ENCODE data around the gene MAP1LC3B2.

The MAP1LC3B2 gene

GRCh38 chr12:116559162-116559935, at the start of gene MAP1LC3B2:
Gene MAP1LC3B2, plus strand, starts transcription at chr12:116559381. Its CDS starts 16,562 bp downstream, at chr12:116575943.
- peak; percentile 92 for DNase-seq
- H3K9me3 Mint-ChIP-seq, result peaks cover 9% of the 10 kb centered on the region
- H3K4me3 Mint-ChIP-seq, result peak within 1 kb of the TSS; percentile 69
- H3K4me1 Mint-ChIP-seq, result peaks cover 39% of the 10 kb centered on the region
- peak within 1 kb of the TSS; percentile 100 for H3K27ac Mint-ChIP-seq
- H3K36me3 Mint-ChIP-seq, result peaks cover 5% of the 10 kb centered on the region
- H3K27me3 Mint-ChIP-seq, result peaks cover 28% of the 10 kb centered on the region
- CTCF ChIA-PET, result interaction anchor here (0.7 to 2.5 kb wide), 14 partner anchors 9 to 418 kb away, joined by 3 to 11 read pairs (median 4); no protein-coding TSS in a partner anchor

GRCh38 chr12:116513944-116514343, 45.2 kb upstream of the MAP1LC3B2 start:
- Mint-ChIP-seq H3K27ac (no peak overlapping the region), H3K4me1 (peaks cover under 1% of the 10 kb centered on the region), H3K27me3 (peaks cover 25% of the 10 kb centered on the region), H3K36me3 (no peaks in the 10 kb centered on the region), H3K4me3 (no peak overlapping the region), H3K9me3 (no peaks in the 10 kb centered on the region)
- CTCF ChIA-PET, result no interaction called here
- no peak for DNase-seq

GRCh38 chr12:116515684-116516083, 43.5 kb upstream of the MAP1LC3B2 start:
- no peak for DNase-seq
- Mint-ChIP-seq H3K36me3 (no peaks in the 10 kb centered on the region), H3K27ac (no peak overlapping the region), H3K9me3 (no peaks in the 10 kb centered on the region), H3K4me3 (no peak overlapping the region), H3K27me3 (peaks cover 31% of the 10 kb centered on the region), H3K4me1 (no peaks in the 10 kb centered on the region)
- CTCF ChIA-PET, result no interaction called here

- CTCF ChIA-PET, result no interaction called here
- H3K27me3 Mint-ChIP-seq, result peaks cover 40% of the 10 kb centered on the region
- no peak for DNase-seq
- peak overlapping the region; percentile 34 for H3K27ac Mint-ChIP-seq
- H3K4me1 Mint-ChIP-seq, result peaks cover 5% of the 10 kb centered on the region
- no peaks in the 10 kb centered on the region for H3K36me3 Mint-ChIP-seq
- no peaks in the 10 kb centered on the region for H3K9me3 Mint-ChIP-seq
- no peak overlapping the region for H3K4me3 Mint-ChIP-seq
These were observed 42.5 kb upstream of the MAP1LC3B2 start for GRCh38 chr12:116516657-116517056.

GRCh38 chr12:116517431-116518045, 41.6 kb upstream of the MAP1LC3B2 start:
- Mint-ChIP-seq H3K9me3 (no peaks in the 10 kb centered on the region), H3K4me1 (peaks cover 5% of the 10 kb centered on the region), H3K4me3 (no peak overlapping the region), H3K27ac (no peak overlapping the region), H3K36me3 (no peaks in the 10 kb centered on the region), H3K27me3 (peaks cover 42% of the 10 kb centered on the region)
- CTCF ChIA-PET, result no interaction called here
- DNase-seq, result no peak

GRCh38 chr12:116520225-116520760, 38.9 kb upstream of the MAP1LC3B2 start:
- peaks cover 5% of the 10 kb centered on the region for H3K4me1 Mint-ChIP-seq
- H3K27me3 Mint-ChIP-seq, result peaks cover 52% of the 10 kb centered on the region
- no peak overlapping the region for H3K27ac Mint-ChIP-seq
- DNase-seq, result no peak
- CTCF ChIA-PET, result no interaction called here
- no peak overlapping the region for H3K4me3 Mint-ChIP-seq
- H3K36me3 Mint-ChIP-seq, result no peaks in the 10 kb centered on the region
- no peaks in the 10 kb centered on the region for H3K9me3 Mint-ChIP-seq

- no peak overlapping the region for H3K4me3 Mint-ChIP-seq
- no peaks in the 10 kb centered on the region for H3K9me3 Mint-ChIP-seq
- no peak overlapping the region for H3K27ac Mint-ChIP-seq
- H3K36me3 Mint-ChIP-seq, result no peaks in the 10 kb centered on the region
- peaks cover 5% of the 10 kb centered on the region for H3K4me1 Mint-ChIP-seq
- CTCF ChIA-PET, result no interaction called here
- DNase-seq, result no peak
- peaks cover 58% of the 10 kb centered on the region for H3K27me3 Mint-ChIP-seq
These were observed 38.2 kb upstream of the MAP1LC3B2 start for GRCh38 chr12:116520801-116521471.

GRCh38 chr12:116524311-116524710, 34.9 kb upstream of the MAP1LC3B2 start:
- Mint-ChIP-seq H3K4me1 (peaks cover 5% of the 10 kb centered on the region), H3K27me3 (peaks cover 67% of the 10 kb centered on the region), H3K36me3 (no peaks in the 10 kb centered on the region), H3K27ac (no peak overlapping the region), H3K4me3 (no peak overlapping the region), H3K9me3 (no peaks in the 10 kb centered on the region)
- DNase-seq, result no peak
- CTCF ChIA-PET, result no interaction called here

- Mint-ChIP-seq H3K9me3 (no peaks in the 10 kb centered on the region), H3K4me3 (no peak overlapping the region), H3K36me3 (no peaks in the 10 kb centered on the region), H3K27ac (no peak overlapping the region), H3K27me3 (peaks cover 64% of the 10 kb centered on the region), H3K4me1 (peaks cover 5% of the 10 kb centered on the region)
- CTCF ChIA-PET, result no interaction called here
- no peak for DNase-seq
These were observed 34.2 kb upstream of the MAP1LC3B2 start for GRCh38 chr12:116524964-116525379.

- Mint-ChIP-seq H3K4me3 (no peak overlapping the region), H3K27me3 (peaks cover 62% of the 10 kb centered on the region), H3K36me3 (no peaks in the 10 kb centered on the region), H3K4me1 (peaks cover 5% of the 10 kb centered on the region), H3K9me3 (no peaks in the 10 kb centered on the region), H3K27ac (no peak overlapping the region)
- CTCF ChIA-PET, result no interaction called here
- DNase-seq, result no peak
These were observed 33.7 kb upstream of the MAP1LC3B2 start for GRCh38 chr12:116525418-116526001.

- H3K4me1 Mint-ChIP-seq, result peaks cover 7% of the 10 kb centered on the region
- H3K27me3 Mint-ChIP-seq, result peaks cover 61% of the 10 kb centered on the region
- DNase-seq, result no peak
- H3K36me3 Mint-ChIP-seq, result no peaks in the 10 kb centered on the region
- no peak overlapping the region for H3K27ac Mint-ChIP-seq
- no peak overlapping the region for H3K4me3 Mint-ChIP-seq
- CTCF ChIA-PET, result no interaction called here
- H3K9me3 Mint-ChIP-seq, result peaks cover 2% of the 10 kb centered on the region
These were observed 31.1 kb upstream of the MAP1LC3B2 start for GRCh38 chr12:116528065-116528464.

- H3K4me3 Mint-ChIP-seq, result no peak overlapping the region
- H3K27ac Mint-ChIP-seq, result no peak overlapping the region
- CTCF ChIA-PET, result no interaction called here
- peaks cover 65% of the 10 kb centered on the region for H3K27me3 Mint-ChIP-seq
- no peaks in the 10 kb centered on the region for H3K36me3 Mint-ChIP-seq
- peaks cover 10% of the 10 kb centered on the region for H3K4me1 Mint-ChIP-seq
- peaks cover 2% of the 10 kb centered on the region for H3K9me3 Mint-ChIP-seq
- DNase-seq, result no peak
These were observed 30.7 kb upstream of the MAP1LC3B2 start for GRCh38 chr12:116528498-116528897.

GRCh38 chr12:116529048-116529447, 30.1 kb upstream of the MAP1LC3B2 start:
- peaks cover 2% of the 10 kb centered on the region for H3K9me3 Mint-ChIP-seq
- no peaks in the 10 kb centered on the region for H3K36me3 Mint-ChIP-seq
- peaks cover 16% of the 10 kb centered on the region for H3K4me1 Mint-ChIP-seq
- CTCF ChIA-PET, result no interaction called here
- H3K27me3 Mint-ChIP-seq, result peaks cover 69% of the 10 kb centered on the region
- no peak overlapping the region for H3K27ac Mint-ChIP-seq
- H3K4me3 Mint-ChIP-seq, result no peak overlapping the region
- DNase-seq, result no peak

GRCh38 chr12:116529686-116530085, 29.5 kb upstream of the MAP1LC3B2 start:
- CTCF ChIA-PET, result no interaction called here
- no peak for DNase-seq
- H3K9me3 Mint-ChIP-seq, result peaks cover 2% of the 10 kb centered on the region

More at GRCh38 chr12:116529686-116530085, 29.5 kb upstream of the MAP1LC3B2 start:
- Mint-ChIP-seq H3K4me1 (peaks cover 20% of the 10 kb centered on the region), H3K36me3 (no peaks in the 10 kb centered on the region), H3K4me3 (no peak overlapping the region), H3K27me3 (peaks cover 64% of the 10 kb centered on the region), H3K27ac (no peak overlapping the region)
